ENCODE data around the gene ZNF579. TPM values are rescaled to one million over a fixed set of nuclear protein-coding genes. Genes with fewer than 3 reads are reported as not detected.

Gene ZNF579
- total and polyA plus RNA-seq, 7 donors: 4.2 to 81.6 (median 22.9) TPM

GRCh38 chr19:55537741-55538111, 42.9 kb downstream of the ZNF579 start:
- ATAC-seq: no peak
- H3K36me3 ChIP-seq (ENCODE audit: insufficient read depth in 1 of 2, low read depth in 1 of 2): no peaks in the 10 kb centered on the region
- TF ChIP-seq CTCF (IDR thresholded peaks at IDR 0.05): no peak
- no peaks in the 10 kb centered on the region for H3K9me3 ChIP-seq
- DNase-seq: no peak
- intact Hi-C loops (cut with DNase I): no loop called here
- WGBS, 3 donors: 51 to 64% (median 64%) methylated on average over 5 of the region's 5 CpGs
- no peaks in the 10 kb centered on the region for H3K27me3 ChIP-seq (ENCODE audit: insufficient read depth in 3 of 3, low read length in 2 of 3)
- H3K4me3 ChIP-seq: no peak overlapping the region
- no peak overlapping the region for H3K27ac ChIP-seq
- H3K4me1 ChIP-seq: peaks cover 3% of the 10 kb centered on the region

GRCh38 chr19:55536951-55537740, 43.5 kb downstream of the ZNF579 start, which contains the start of gene SBK2:
SBK2 (minus strand) TSS chr19:55537133; CDS start chr19:55536294, 839 bp downstream.
- WGBS, 3 donors: 32 to 58% (median 41%) methylated on average over 9 to 14 of the region's 14 CpGs
- peak within 1 kb of the TSS; percentile 36 for H3K27ac ChIP-seq
- no peaks in the 10 kb centered on the region for H3K36me3 ChIP-seq (ENCODE audit: insufficient read depth in 1 of 2, low read depth in 1 of 2)
- H3K4me1 ChIP-seq: peaks cover 3% of the 10 kb centered on the region
- ATAC-seq (peak; percentile 25 to 36 (median 32)), DNase-seq (no peak)
- no peak within 1 kb of the TSS for H3K4me3 ChIP-seq
- peak; percentile 16 for TF ChIP-seq CTCF (IDR thresholded peaks at IDR 0.05)
- H3K9me3 ChIP-seq: no peaks in the 10 kb centered on the region
- intact Hi-C loops (cut with DNase I): no loop called here
- H3K27me3 ChIP-seq (ENCODE audit: insufficient read depth in 3 of 3, low read length in 2 of 3): no peaks in the 10 kb centered on the region

- no peak for TF ChIP-seq CTCF (IDR thresholded peaks at IDR 0.05)
- DNase-seq (no peak), ATAC-seq (no peak)
- Histone ChIP-seq H3K36me3 (ENCODE audit: insufficient read depth in 1 of 2, low read depth in 1 of 2) (no peaks in the 10 kb centered on the region), H3K4me3 (no peak overlapping the region), H3K9me3 (no peaks in the 10 kb centered on the region), H3K27me3 (ENCODE audit: insufficient read depth in 3 of 3, low read length in 2 of 3) (no peaks in the 10 kb centered on the region), H3K4me1 (peaks cover 3% of the 10 kb centered on the region), H3K27ac (no peak overlapping the region)
- intact Hi-C loops (cut with DNase I): no loop called here
- 92 to 97% (median 96%) methylated on average over 11 of the region's 11 CpGs for WGBS, 3 donors
Observed at GRCh38 chr19:55536366-55536765, 44.3 kb downstream of the ZNF579 start.

- peaks cover 3% of the 10 kb centered on the region for H3K4me1 ChIP-seq
- no peaks in the 10 kb centered on the region for H3K27me3 ChIP-seq (ENCODE audit: insufficient read depth in 3 of 3, low read length in 2 of 3)
- no peak overlapping the region for H3K4me3 ChIP-seq
- no peak overlapping the region for H3K27ac ChIP-seq
- intact Hi-C loops (cut with DNase I): no loop called here
- H3K9me3 ChIP-seq: no peaks in the 10 kb centered on the region
- no peak for TF ChIP-seq CTCF (IDR thresholded peaks at IDR 0.05)
- WGBS, 3 donors: 91 to 95% (median 91%) methylated on average over 22 of the region's 22 CpGs
- DNase-seq (no peak), ATAC-seq (no peak)
- H3K36me3 ChIP-seq (ENCODE audit: insufficient read depth in 1 of 2, low read depth in 1 of 2): no peaks in the 10 kb centered on the region
Observed at GRCh38 chr19:55535965-55536350, 44.7 kb downstream of the ZNF579 start.
